Omental fat pad (tissue), 4 donors: ENCODE data around the gene CHTOP. TPM values are rescaled to one million over a fixed set of nuclear protein-coding genes. Genes with fewer than 3 reads are reported as not detected.
A peak's percentile ranks its signal among the peaks of the same experiment; 100 is the strongest.
"Not testable (repeated sequence)": the region's sequence is repeated elsewhere in the genome, so short reads cannot be mapped to it uniquely, and the experiment has no call there.

ENCODE experiments used
- ATAC-seq: fragments of 150-250 bp; one replicate; pipeline ENCODE4 v1.9.1; 2016; ENCODE audit warnings: mild to moderate bottlenecking, moderate library complexity; ENCODE audit not compliant: low FRiP score
- DNase-seq: peaks from one replicate; pipeline ENCODE4 v3.0.0-alpha.2; 2019; ENCODE audit warnings: low spot score
- total RNA-seq, 4 donors: library from RNA; depleted of rRNA; stranded (reverse); fragments of >200 nt; gene quantifications; one replicate each; pipeline ENCODE4 v1.1.0, GENCODE V29; 2016
- TF ChIP-seq, protein P1 (sequence below), 3 donors: fragments of 450-650 bp; IDR thresholded peaks; one replicate each; pipeline ENCODE4 v1.5.1; 2016 to 2017; ENCODE audit warnings: antibody characterized with exemption in 3 of 3, mild to moderate bottlenecking in 3 of 3, moderate library complexity in 2 of 3

The CHTOP gene
- total RNA-seq = 10 to 100 TPM; 31.4 to 63.5 (median 53.7) TPM

DNA sequence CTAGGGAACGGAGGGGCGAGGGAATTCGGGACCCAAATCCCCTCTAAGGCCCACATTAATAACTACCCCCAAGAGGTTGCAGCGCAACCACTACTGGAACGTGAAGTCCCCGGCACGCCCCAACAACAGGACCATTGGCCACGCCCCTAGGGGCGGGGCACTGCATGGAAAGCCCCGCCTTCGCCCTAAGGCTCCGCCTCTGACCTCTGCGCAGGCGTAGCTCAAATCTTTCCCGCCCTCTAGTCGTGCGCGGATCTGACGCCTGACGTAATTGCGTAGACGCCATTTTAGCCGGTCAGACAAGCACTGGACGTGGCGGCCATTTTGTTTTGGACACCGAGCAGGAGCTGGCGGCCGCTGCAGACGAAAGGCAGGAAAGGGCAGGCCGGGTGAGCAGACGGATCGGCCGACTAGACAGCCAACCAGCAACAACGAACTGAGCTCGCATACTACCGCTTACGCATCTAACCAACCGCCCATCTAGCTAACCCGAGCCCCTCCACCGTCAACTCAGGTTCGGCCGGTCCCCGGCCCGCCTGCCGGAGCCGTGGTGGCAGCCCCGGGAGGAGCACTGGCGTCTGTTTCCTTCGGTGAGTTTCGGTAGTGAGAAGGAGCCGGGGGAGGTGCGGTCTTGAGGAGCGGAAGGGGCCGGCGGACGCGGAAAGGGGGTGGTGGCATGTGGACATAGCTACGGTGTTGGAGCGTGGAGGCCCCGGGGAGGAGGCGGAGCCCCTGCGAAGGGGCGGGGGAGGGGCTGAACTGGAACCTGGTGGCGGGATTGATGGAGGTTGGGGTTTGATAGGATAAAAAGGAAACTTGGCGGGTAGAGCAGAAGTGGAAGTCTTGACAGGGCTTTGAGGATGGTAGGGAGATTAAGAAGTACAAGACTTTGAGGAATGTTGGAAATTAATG is at the start of gene CHTOP:
Gene CHTOP (plus strand): TSS at position 313 of the 912 bp plus-strand sequence. CDS start 2,523 bp downstream, outside the sequence.
- DNase-seq = peak; percentile 96

GRCh38 chr1:153585006-153585405 is 48.9 kb upstream of the CHTOP start:
- no peak for ATAC-seq
- TF ChIP-seq, protein P1, sequence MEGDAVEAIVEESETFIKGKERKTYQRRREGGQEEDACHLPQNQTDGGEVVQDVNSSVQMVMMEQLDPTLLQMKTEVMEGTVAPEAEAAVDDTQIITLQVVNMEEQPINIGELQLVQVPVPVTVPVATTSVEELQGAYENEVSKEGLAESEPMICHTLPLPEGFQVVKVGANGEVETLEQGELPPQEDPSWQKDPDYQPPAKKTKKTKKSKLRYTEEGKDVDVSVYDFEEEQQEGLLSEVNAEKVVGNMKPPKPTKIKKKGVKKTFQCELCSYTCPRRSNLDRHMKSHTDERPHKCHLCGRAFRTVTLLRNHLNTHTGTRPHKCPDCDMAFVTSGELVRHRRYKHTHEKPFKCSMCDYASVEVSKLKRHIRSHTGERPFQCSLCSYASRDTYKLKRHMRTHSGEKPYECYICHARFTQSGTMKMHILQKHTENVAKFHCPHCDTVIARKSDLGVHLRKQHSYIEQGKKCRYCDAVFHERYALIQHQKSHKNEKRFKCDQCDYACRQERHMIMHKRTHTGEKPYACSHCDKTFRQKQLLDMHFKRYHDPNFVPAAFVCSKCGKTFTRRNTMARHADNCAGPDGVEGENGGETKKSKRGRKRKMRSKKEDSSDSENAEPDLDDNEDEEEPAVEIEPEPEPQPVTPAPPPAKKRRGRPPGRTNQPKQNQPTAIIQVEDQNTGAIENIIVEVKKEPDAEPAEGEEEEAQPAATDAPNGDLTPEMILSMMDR (IDR thresholded peaks at IDR 0.05) = no peak

More for the DNA sequence above, at the start of gene CHTOP:
- TF ChIP-seq, protein P1 (IDR thresholded peaks at IDR 0.05) = no peak
- peak; percentile 98 for ATAC-seq

DNA sequence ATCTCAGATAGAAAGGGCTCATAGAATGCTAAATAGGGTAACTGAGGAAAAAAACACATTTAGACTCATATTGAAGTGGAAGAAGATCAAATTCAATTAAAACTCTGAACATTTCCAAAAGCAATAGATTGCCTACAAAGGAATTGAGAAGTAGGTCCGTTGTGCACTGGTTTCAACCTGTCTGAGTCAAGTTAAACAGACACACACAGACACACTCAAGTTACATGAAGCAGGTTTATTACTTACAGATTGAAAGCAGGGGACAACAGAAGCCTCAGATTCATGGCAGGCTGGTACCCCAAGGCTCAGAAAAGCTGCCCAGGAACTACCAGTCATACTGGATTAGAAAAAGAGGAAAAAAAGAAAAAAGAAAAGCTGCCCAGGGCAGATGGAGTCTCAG is 47.5 kb upstream of the CHTOP start:
- ATAC-seq (no peak), DNase-seq (no peak)
- TF ChIP-seq, protein P1 (IDR thresholded peaks at IDR 0.05) = no peak

More at GRCh38 chr1:153585006-153585405, 48.9 kb upstream of the CHTOP start:
- DNase-seq = no peak

DNA sequence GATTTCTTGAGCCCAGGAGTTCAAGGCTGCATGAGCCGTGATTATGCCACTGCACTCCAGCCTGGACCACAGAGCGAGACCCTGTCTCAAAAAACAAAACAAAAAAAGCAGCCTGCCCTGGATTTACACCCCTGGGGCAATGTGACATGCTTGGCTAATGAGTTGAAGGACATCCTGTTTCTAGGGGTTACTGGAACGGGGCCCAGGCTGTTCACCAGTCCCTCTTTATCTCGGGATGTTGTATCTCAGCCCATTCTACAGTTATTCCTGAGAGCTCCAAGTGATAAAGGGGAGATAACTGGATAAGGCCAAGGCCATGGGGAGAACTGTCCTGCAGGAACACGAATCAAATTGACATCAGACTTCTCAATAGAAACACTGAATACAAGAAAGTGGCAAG is 46.6 kb upstream of the CHTOP start:
- TF ChIP-seq, protein P1 (IDR thresholded peaks at IDR 0.05) = no peak
- DNase-seq (no peak), ATAC-seq (no peak)

GRCh38 chr1:153588033-153588432 is 45.8 kb upstream of the CHTOP start:
- ATAC-seq, DNase-seq: not testable (repeated sequence)

GRCh38 chr1:153588482-153588881 is 45.4 kb upstream of the CHTOP start:
- DNase-seq (no peak), ATAC-seq (no peak)
- TF ChIP-seq, protein P1 (IDR thresholded peaks at IDR 0.05) = no peak

DNA sequence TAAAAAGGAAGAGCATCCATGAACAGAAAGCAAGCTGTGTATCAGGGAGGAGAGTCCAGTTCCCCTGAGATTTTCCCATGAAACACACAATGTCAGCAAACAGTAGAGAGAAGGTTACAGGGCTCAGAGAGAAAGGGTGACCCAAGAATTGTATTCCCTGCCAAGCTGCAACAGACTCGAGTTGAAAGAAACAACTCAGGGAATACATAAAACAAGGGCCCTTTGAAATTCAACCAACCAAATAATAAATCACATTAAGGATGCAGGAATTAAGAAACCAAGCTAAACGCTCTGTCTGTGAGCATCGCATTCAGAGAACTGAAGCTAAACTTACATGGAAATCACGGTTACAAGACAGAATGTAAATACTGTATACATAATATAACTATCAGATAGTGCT is 41.1 kb upstream of the CHTOP start:
- ATAC-seq (no peak), DNase-seq (no peak)
- TF ChIP-seq, protein P1 (IDR thresholded peaks at IDR 0.05) = no peak
